Neuron (in vitro differentiated cells): Measurements from ENCODE around the gene LILRB2.
"Not testable (repeated sequence)": the region's sequence is repeated elsewhere in the genome, so short reads cannot be mapped to it uniquely, and the experiment has no call there.

ENCODE experiments used
- H2AFZ ChIP-seq: one replicate; pipeline ENCODE4 v1.6.1; 2013; ENCODE audit warnings: low read depth, mild to moderate bottlenecking, inconsistent platforms, low read length, moderate library complexity
- H3K27me3 ChIP-seq: one replicate; pipeline ENCODE4 v1.6.1; 2013; ENCODE audit warnings: low read length; ENCODE audit not compliant: insufficient read depth
- H3K36me3 ChIP-seq: one replicate; pipeline ENCODE4 v1.6.1; 2013; ENCODE audit warnings: low read length; ENCODE audit not compliant: insufficient read depth
- H3K4me1 ChIP-seq: one replicate; pipeline ENCODE4 v1.6.1; 2013; ENCODE audit warnings: low read length; ENCODE audit not compliant: insufficient read depth
- H3K4me3 ChIP-seq: 2 replicates; pipeline ENCODE4 v1.5.1; 2013; ENCODE audit warnings: mild to moderate bottlenecking, low read length, moderate library complexity
- H3K9me3 ChIP-seq: one replicate; pipeline ENCODE4 v1.6.1; 2013; ENCODE audit warnings: low read length

LILRB2 gene

DNA sequence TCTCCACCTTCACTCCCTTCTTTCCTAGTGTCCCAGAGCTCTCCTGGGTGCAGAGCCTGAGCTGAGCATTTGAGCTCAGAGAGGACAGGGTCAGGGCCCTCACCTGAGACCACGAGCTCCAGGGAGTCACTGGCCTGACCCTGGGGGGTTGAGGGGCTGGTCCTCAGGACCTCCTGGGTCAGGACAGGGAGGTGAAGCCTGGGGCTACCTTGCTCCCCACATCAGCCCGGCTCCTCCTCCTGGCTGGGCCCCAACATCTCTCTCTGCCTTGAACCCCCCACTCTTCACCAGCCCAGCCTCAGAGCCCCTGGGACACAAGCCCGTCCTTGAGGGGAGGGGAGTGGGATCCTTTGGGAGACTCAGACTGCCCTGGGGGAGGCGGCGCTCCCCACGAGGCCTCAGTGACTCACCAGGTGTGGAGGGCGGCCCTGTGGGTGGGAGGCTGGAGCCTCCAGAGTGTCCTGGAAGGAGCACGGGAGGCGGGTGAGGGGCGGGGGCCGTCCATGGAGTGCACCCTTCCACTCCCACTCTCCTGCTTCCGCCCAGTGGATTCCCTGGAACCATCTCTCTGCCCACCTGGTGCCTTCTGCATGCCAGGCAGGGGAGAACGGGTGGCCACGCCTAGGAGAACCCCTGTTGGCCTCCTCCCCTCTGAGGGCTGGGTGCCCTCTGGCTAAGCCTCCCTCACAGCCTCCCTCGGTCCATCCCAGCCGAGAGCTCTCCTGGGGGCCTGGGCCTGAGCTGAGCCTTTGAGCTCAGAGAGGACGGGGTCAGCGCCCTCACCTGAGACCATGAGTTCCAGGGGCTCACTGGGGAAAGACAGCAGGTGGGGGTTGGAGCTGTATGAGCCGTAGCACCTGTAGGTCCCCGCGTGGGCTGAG is 41.2 kb downstream of the LILRB2 start:
- H3K4me1 ChIP-seq, H3K9me3 ChIP-seq, H2AFZ ChIP-seq, H3K4me3 ChIP-seq, H3K27me3 ChIP-seq, H3K36me3 ChIP-seq: not testable (repeated sequence)

DNA sequence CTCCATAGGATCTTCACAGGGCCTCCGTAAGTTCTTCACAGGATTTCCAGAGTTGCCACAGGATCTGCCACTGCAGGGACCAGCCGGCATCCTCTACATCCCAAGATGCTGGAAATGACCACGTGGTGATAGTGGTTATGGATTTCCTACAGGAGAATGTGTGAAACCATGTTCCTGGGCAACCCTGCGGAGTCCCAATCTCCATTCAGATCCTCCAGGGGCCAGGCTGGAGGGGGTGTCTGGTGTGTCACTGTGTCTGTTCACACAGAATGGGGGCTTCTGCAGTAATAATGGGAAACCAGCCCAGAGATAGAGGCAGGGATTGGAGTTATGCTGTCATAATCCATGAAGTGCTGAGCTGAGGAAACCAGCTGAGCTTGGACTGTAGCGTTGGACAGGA is 47.0 kb downstream of the LILRB2 start:
- Histone ChIP-seq H3K4me3 (no peak overlapping the region), H3K9me3 (peaks cover 11% of the 10 kb centered on the region), H2AFZ (no peak overlapping the region), H3K36me3 (no peaks in the 10 kb centered on the region), H3K4me1 (no peaks in the 10 kb centered on the region), H3K27me3 (no peaks in the 10 kb centered on the region)

DNA sequence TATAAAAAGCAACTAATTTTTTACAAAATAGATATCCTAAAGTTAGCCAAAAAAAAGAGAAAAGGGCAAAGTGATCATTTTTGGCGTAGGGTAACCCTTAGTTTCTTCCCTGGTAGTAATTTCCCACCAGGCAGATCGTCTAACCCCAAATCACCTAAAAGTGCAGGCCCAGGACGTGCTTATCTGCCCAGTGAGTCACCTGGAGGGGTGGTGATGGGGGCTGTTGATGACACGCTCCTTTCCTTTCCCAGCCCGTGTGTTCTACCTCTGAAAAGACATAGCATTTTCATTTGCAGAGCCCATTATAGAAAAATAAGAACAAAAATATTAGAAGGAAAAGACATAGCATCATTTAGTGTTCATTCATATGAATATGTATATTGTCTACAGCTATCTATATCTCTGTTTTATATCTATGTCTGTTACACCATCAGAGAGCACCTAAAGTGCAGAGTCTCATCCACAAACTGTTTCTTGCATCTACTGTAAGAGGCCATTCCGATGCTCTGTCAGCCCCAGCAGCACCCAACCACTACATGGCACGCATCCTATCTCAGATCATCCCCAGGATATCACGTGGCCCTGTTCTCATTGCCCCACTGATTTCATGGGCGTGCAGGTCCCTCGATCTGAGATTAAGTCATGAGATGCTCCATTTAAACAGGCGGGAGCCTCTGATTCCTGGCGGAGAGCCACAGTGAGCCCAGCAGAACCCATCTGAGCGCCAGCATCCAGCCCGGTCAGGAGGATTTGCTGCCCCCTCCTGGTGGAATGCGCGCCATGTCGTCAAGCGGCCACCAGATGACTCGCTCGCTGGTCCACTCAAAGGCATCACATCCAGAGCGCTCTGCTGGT is 49.6 kb downstream of the LILRB2 start:
- no peaks in the 10 kb centered on the region for H3K4me1 ChIP-seq
- H2AFZ ChIP-seq = no peak overlapping the region
- no peaks in the 10 kb centered on the region for H3K36me3 ChIP-seq
- no peak overlapping the region for H3K4me3 ChIP-seq
- H3K27me3 ChIP-seq = no peaks in the 10 kb centered on the region
- peaks cover 11% of the 10 kb centered on the region for H3K9me3 ChIP-seq

DNA sequence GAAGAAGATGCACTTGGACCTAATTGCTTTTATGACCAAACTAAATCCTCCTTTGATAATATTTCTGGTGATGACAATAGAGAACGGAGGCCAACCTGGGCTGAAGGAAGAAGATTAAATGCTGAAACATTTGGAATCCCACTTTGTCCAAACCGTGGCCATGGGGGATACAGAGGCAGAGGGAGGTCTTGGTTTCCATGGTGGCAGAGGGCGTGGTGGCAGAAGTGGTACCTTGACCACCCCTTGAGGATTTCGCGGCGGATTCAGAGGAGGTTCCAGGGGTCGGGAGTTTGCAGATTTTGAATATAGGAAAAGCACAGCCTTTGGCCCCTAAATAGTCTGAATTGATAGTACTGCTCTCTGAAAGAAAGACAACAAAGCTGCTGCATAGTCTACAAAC is 50.9 kb downstream of the LILRB2 start:
- Histone ChIP-seq H3K4me3 (no peak overlapping the region), H3K27me3 (no peaks in the 10 kb centered on the region), H2AFZ (no peak overlapping the region), H3K36me3 (no peaks in the 10 kb centered on the region), H3K4me1 (no peaks in the 10 kb centered on the region), H3K9me3 (peaks cover 9% of the 10 kb centered on the region)

DNA sequence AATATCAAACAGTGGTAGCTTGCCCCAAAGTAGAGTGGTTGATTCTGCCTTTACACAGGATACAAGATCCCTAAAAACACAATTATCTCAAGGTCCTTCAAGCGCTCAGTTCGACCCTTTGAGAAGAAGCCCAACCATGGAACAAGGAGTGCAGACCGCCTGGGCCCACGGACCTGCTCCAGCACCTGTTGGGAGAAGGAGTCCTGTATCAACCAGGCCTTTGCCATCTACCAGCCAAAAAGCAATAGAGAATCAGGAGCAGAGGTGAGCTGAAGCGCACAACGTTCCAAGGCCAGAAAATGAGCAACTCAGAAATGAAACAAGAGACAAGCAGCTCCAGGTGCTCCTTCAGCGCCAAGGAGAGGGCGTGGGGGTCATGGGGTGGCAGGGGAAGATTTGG is 51.8 kb downstream of the LILRB2 start:
- peaks cover 5% of the 10 kb centered on the region for H3K9me3 ChIP-seq
- H2AFZ ChIP-seq = no peak overlapping the region
- H3K4me1 ChIP-seq = no peaks in the 10 kb centered on the region
- no peaks in the 10 kb centered on the region for H3K36me3 ChIP-seq
- no peak overlapping the region for H3K4me3 ChIP-seq
- H3K27me3 ChIP-seq = no peaks in the 10 kb centered on the region

DNA sequence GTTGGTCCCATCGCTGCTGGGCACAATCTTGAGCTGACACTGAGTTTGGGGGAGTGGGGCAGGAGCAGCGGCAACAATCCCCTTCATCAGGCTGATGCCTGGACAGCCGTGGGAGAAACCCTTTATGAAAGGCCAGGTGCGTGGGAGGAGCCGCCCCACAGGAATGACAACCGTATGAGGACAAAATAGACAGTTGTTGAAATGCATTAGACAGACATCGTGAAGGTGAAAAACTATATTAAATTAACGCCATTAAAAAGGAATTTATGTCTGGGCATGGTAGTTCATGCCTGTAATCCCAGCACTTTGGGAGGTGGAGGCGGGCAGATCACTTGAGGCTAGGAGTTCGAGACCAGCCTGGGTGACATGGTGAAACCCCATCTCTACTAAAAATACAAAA is 56.3 kb downstream of the LILRB2 start:
- H3K27me3 ChIP-seq, H3K4me3 ChIP-seq, H3K4me1 ChIP-seq, H3K36me3 ChIP-seq, H3K9me3 ChIP-seq, H2AFZ ChIP-seq: not testable (repeated sequence)

DNA sequence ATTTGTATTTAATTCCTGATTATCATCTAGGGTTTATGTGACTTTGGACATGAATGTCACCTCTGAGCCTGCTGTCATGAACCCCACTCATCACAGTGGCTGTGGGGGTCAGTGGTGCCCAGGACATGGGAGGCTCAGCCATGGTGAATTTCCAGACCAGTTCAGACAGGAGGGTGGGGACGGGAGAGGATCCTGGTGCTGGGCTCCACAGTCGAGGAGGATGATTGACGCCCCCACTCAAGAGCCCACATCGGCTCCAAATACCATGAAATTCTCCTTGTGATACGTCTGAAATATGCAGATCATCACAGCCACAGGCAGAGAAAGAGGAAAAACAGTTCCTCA is 57.0 kb downstream of the LILRB2 start:
- not testable (repeated sequence) for H3K27me3 ChIP-seq, H3K4me1 ChIP-seq, H3K4me3 ChIP-seq, H3K9me3 ChIP-seq, H3K36me3 ChIP-seq, H2AFZ ChIP-seq
